ENCODE results near the gene PCYT1A. TPM values are rescaled to one million over a fixed set of nuclear protein-coding genes. Genes with fewer than 3 reads are reported as not detected.
"Not testable (repeated sequence)": the region's sequence is repeated elsewhere in the genome, so short reads cannot be mapped to it uniquely, and the experiment has no call there.

Gene PCYT1A
- polyA plus RNA-seq, 4 donors, result 34.6 to 47.4 (median 41.2) TPM

- DNase-seq (ENCODE audit: low read depth in 4 of 4, low spot score in 2 of 4), result no peak
Observed at GRCh38 chr3:196292286-196292923, 4.9 kb upstream of the PCYT1A start.

- peak in 1 of 4 donors; percentile 32 for DNase-seq (ENCODE audit: low read depth in 4 of 4, low spot score in 2 of 4)
Observed at GRCh38 chr3:196288141-196288460, 575 bp upstream of the PCYT1A start.

GRCh38 chr3:196287090-196287439, 461 bp downstream of the PCYT1A start:
- no peak for DNase-seq (ENCODE audit: low read depth in 4 of 4, low spot score in 2 of 4)

- DNase-seq (ENCODE audit: low read depth in 4 of 4, low spot score in 2 of 4), result no peak
Observed at GRCh38 chr3:196284396-196284795, 3.1 kb downstream of the PCYT1A start.

- DNase-seq (ENCODE audit: low read depth in 4 of 4, low spot score in 2 of 4), result no peak
Observed at GRCh38 chr3:196281962-196282361, 5.6 kb downstream of the PCYT1A start.

- DNase-seq (ENCODE audit: low read depth in 4 of 4, low spot score in 2 of 4), result no peak
Observed at GRCh38 chr3:196280689-196281440, 6.7 kb downstream of the PCYT1A start.

GRCh38 chr3:196275126-196275525, 12.4 kb downstream of the PCYT1A start:
- no peak for DNase-seq (ENCODE audit: low read depth in 4 of 4, low spot score in 2 of 4)

GRCh38 chr3:196274585-196274984, 12.9 kb downstream of the PCYT1A start:
- DNase-seq (ENCODE audit: low read depth in 4 of 4, low spot score in 2 of 4), result no peak

- DNase-seq (ENCODE audit: low read depth in 4 of 4, low spot score in 2 of 4), result no peak
Observed at GRCh38 chr3:196273655-196274054, 13.9 kb downstream of the PCYT1A start.

- no peak for DNase-seq (ENCODE audit: low read depth in 4 of 4, low spot score in 2 of 4)
Observed at GRCh38 chr3:196272826-196273225, 14.7 kb downstream of the PCYT1A start.

- no peak for DNase-seq (ENCODE audit: low read depth in 4 of 4, low spot score in 2 of 4)
Observed at GRCh38 chr3:196270499-196270898, 17.0 kb downstream of the PCYT1A start.

GRCh38 chr3:196268284-196269163, 19.0 kb downstream of the PCYT1A start:
- DNase-seq (ENCODE audit: low read depth in 4 of 4, low spot score in 2 of 4), result no peak

GRCh38 chr3:196263819-196264218, 23.7 kb downstream of the PCYT1A start:
- no peak for DNase-seq (ENCODE audit: low read depth in 4 of 4, low spot score in 2 of 4)

GRCh38 chr3:196260784-196261183, 26.7 kb downstream of the PCYT1A start:
- DNase-seq (ENCODE audit: low read depth in 4 of 4, low spot score in 2 of 4), result no peak

- DNase-seq (ENCODE audit: low read depth in 4 of 4, low spot score in 2 of 4), result no peak
Observed at GRCh38 chr3:196255776-196256175, 31.8 kb downstream of the PCYT1A start.

- no peak for DNase-seq (ENCODE audit: low read depth in 4 of 4, low spot score in 2 of 4)
Observed at GRCh38 chr3:196254376-196255283, 32.9 kb downstream of the PCYT1A start.

- DNase-seq (ENCODE audit: low read depth in 4 of 4, low spot score in 2 of 4), result no peak
Observed at GRCh38 chr3:196251918-196252317, 35.6 kb downstream of the PCYT1A start.

GRCh38 chr3:196246612-196247308, 40.8 kb downstream of the PCYT1A start:
- no peak for DNase-seq (ENCODE audit: low read depth in 4 of 4, low spot score in 2 of 4)

GRCh38 chr3:196244166-196244565, 43.4 kb downstream of the PCYT1A start:
- not testable (repeated sequence) for DNase-seq (ENCODE audit: low read depth in 4 of 4, low spot score in 2 of 4)

- DNase-seq (ENCODE audit: low read depth in 4 of 4, low spot score in 2 of 4), result no peak
Observed at GRCh38 chr3:196241704-196242103, 45.8 kb downstream of the PCYT1A start.
